GM21576 (cell line): ENCODE measurements around the gene GNG7.
A peak's percentile ranks its signal among the peaks of the same experiment; 100 is the strongest.
"Not testable (repeated sequence)": the region's sequence is repeated elsewhere in the genome, so short reads cannot be mapped to it uniquely, and the experiment has no call there.

Experiments
- ATAC-seq: cut with Tn5 transposase; IDR thresholded peaks from one replicate; pipeline ENCODE4 v1.9.1; 2021; ENCODE audit warnings: mild to moderate bottlenecking, moderate library complexity; ENCODE audit not compliant: unreplicated experiment

Gene GNG7

DNA sequence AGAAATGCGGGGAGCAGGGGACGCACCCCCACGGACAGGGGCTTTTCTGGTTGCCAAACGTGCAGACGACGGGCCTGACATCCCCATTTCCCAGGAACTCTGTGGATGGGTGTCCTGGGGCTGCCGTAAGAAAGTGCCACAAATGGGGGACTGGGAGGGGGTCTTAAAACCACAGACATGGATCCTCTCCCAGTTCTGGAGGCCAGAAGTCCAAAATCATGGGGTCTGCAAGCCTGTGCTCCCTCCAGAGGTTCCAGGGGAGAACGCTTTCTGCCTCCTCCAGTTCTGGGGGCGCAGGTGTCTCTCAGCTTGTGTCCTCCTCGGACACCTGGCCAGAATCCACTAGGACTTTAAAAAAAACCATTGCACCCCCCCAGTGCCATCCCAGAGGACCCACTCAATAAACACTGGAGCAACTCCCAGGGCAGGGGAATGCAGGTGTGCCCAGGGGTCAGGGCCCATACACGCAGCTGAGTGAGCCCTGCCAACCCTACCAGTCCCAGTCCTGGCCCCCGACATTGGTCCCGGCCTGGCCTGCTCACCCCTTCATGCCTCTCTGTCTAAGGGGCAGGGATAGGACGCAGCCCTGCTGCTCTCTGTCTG lies 122.7 kb downstream of the GNG7 start:
- ATAC-seq: no peak

DNA sequence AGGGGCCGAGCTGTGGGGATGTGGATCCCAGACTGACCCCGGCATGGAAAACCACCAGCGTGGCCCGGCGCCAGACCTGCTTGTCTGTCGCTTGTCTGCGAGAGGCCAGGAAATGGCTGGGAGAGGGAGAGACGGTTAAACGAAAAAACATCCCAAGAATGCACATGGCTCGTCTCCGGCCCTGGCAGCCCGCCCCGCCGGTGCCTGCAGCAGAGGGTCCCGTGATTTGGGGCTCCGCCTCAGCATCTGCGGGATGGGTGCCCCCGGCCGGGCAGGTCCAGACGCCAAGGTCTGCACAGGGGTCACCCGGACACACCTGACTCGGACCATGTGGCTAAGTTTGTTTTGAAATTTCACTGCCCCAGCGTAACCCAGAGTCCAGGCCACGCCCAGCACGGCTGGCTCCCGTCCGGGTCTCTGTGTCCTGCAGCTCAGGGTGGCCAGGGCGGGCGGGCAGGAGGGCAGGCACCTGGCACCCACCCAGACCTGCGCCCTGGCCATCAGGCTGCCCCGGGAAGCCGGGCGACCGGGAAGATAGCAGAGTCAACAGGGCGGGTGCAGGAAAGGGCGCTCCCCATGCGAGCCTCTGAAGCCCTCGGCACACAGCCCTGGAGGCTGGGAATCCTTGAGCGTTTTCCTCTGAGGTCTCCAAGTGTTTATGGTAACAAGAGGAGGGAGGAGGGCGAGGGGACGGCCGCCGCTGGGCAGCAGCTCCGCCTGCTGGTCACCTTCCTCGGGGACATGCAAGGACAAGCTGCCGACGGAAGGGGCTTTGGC lies 123.4 kb downstream of the GNG7 start:
- ATAC-seq: no peak

DNA sequence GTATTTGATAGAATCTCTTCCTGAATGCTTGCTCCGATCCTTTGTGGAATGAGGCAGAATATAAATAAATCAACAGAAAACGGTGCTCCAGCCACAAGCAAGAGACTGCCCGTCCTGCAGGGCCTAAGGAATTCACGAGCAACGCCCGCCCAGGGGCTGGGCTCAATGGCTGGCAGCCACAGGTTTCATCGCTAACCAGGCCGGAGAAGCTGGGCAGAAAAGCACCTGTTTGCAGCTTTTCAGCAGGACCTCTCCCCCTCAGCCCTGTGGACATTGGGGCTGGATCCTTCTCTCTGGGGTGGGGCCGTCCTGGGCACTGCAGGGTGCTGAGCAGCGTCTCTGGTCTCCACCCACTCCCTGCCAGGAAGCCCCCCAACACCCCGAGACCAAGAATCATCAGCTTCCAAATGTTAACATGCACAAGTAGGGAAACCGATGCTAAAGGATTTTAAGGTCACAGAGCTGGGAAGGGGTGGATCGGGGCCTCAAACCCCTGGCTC lies 124.1 kb downstream of the GNG7 start:
- ATAC-seq: no peak

DNA sequence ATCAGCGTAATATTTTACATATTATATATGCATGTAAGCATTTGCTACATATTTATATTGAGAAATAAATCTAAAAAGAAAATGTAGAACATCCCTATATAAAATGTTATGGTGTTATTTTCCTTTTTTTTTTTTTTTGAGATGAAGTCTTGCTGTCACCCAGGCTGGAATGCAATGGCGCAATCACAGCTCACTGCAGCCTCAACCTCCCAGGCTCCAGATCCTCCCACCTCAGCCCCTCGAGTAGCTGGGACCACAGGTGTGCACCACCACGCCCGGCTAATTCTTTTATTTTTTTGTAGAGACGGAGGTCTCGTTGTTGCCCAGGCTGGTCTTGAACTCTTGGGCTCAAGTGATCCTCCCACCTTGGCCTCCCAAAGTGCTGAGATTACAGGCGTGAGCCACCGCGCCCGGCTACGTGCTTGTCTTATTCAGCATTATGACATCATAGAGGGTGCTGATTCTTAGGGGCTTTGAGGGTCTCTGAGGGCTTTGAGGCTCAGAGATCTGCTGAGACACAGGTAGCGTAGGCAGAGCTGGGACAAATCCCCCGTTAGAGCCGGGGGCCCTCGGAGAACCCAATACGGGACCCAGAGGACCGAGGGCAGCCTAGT lies 124.7 kb downstream of the GNG7 start:
- ATAC-seq: no peak

DNA sequence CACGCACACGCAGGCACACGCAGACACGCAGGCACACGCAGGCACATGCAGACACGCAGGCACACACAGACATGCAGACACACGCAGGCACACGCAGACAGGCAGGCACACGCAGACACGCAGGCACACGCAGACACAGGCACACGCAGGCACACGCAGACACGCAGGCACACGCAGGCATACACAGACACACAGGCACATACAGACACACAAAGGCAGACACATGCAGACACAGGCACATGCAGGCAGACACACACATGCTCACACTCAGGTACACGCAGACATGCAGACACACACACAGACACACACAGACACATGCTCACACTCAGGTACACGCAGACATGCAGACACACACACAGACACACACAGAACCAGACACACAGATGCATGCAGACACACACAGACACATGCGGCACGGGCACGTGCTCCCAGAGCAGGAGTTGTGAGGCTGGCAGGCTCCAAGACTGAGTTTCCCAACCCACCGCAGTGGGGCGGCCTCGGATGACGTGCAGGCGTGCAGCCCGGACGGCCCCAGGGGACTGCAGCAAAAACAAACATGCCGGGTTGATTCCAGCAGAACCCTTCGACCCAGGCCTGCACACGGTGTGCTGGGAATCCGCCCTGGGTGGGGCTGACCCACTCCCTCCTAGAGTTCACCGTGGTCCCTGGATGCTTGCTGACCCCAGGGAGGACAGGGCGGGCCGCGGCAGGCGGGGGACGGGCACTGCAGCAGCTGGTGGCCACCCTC lies 126.6 kb downstream of the GNG7 start:
- ATAC-seq: no peak

DNA sequence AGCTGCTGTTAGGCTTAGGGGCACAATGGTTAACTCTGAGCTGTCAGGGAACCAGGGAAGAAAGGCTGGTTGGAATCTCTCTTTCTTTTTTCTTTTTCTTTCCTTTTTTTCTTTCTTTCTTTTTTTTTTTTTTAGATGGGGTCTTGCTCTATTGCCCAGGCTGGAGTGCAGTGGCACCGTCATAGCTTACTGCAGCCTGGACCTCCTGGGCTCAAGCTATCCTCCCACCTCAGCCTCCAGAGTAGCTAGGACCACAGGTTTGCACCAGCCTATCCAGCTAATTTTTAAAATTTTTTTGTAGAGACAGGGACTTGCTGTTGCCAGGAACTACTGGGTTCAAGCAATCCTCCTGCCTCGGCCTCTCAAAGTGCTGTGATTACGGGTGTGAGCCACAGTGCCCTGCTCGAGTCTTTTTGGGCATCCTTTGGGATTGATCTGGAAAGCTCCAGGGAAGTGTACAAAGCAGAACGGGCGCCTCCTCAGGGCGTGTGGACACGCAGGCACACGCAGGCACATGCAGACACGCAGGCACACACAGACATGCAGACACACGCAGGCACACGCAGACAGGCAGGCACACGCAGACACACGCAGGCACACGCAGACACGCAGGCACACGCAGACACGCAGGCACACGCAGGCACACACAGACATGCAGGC lies 127.4 kb downstream of the GNG7 start:
- no peak for ATAC-seq

DNA sequence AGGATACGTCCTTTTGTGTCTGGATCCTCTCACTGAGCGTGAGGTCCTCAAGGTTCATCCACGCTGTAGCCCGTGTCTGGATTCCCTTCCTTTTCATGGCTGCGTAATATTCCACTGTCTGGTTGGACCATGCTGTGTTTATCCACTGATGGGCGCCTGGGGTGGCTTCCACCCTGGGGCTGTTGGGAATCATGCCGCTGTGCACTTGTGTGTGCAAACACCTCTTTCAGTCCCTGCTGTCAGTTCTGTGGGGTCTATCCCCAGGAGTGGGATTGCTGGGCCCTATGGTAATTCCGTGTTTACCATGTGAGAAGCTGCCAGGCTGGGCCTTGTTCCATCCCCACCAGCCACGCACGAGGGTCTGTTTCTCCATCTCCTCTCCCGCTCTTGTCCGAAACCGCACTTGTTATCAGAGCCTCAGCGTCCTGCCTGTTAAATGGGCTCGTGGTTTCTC lies 128.0 kb downstream of the GNG7 start:
- ATAC-seq: no peak

DNA sequence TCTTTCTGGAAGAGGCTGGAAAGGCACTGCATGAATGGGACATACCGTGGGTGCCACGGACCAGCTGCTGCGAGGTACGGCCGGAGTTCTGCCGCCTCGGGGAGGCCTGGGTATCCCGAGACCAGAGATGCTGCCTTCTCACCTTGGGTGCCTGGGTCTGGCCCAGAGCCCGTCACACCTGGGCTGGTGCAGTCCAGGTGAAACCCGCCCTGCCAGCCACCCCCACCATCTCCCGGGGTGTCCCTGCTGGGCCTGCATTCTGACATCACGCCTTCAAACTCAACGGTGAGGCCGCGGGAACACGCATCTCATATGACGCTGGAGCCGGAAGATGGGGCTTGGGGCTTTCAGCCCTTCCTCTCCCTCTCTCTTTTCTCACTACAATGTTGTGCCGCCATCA lies 128.6 kb downstream of the GNG7 start:
- ATAC-seq: no peak

DNA sequence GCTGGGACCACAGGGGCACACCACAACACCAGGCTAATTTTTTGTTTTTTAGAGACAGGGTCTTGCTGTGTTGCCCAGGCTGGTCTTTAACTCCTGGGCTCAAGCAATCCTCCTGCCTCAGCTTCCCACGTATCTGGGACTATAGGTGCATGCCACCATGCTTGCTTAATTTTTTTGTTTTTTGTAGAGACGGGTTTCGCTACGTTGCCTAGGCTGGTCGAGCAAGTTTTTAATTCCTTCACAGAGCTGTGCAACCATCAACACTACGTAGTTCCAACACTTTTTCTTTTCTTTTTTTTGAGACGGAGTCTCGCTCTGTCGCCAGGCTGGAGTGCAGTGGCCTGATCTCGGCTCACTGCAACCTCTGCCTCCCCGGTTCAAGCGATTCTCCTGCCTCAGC lies 130.3 kb downstream of the GNG7 start:
- not testable (repeated sequence) for ATAC-seq

DNA sequence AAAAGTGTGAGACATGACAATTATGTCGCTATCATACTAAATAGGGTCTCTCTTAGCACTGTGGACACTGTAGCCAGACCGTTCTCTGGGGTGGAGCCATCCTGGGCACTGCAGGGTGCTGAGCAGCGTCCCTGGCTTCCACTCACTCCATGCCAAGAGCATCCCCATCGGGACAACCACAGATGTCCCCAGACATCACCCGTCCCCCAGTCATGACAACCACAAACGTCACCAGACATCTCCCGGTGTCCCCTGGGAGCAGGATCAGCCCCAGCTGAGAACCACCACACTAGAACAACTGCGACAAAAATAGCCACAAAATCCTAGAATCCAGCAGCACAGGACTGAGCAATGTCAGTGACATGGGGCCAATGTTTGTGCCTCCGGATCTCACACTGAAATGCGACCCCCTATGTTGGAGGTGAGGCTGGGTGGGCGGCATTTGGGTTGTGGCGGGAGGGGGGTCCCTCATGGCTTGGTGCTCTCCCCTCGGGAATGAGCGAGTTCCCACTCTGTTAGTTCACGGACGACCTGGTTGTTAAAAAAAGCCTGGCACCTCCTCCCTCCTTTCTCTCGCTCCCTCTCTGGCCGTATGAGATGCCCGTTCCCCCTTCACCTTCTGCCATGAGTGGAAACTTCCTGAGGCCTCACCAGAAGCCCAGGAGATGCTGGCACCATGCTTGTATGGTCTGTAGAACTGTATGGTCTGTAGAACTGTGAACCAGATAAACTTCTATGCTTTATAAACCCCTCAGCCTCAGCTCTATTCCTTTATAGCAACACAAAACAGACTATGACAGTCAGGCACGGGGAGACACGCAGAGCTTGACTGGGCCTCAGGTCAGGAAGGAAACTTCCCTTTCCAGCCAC lies 132.7 kb downstream of the GNG7 start:
- no peak for ATAC-seq

DNA sequence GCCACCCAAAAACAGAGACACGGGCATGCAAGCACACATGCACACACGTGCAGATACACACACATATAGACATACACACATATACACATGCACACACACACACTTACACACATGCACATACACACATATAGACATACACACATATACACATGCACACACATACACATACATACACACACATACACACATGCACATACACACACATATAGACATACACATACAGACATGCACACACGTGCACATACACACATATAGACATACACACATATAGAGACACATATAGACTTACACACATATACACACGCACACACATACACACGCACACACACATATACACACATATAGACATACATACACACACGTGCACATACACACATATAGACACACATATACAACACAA lies 134.5 kb downstream of the GNG7 start:
- ATAC-seq: no peak

DNA sequence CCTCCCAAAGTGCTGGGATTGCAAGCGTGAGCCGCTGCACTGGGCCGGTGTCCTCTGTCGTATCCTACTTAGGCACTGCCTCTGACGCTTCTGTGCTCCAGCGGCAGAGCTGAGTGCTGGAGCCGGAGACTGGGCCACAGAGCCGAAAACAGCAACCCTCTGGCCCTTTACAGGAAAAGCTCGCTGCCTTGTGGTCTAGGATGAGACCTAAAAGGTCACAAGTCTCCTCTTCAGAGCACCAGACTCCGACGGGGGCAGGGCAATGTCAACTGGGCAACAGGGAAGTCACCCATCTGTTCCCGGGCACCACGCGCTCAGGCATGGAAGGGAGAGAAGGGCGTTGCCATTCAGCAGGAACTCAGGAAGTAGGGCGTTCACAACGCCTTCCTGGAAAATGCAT lies 134.9 kb downstream of the GNG7 start:
- ATAC-seq: no peak

DNA sequence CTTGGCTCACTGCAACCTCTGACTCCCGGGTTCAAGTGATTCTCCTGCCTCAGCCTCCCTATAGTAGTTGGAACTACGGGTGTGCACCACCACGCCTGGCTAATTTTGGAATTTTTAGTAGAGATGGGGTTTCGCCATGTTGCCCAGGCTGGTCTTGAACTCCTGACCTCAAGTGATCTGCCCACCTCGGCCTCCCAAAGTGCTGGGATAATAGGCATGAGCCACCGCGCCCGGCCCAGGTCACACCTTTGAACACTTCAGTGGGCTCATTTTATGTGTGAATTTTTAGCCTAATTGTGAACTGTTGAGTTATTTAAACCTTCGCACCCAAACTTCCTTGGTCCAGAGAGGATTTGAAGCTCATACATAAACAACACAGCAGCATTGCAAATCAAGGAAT lies 138.9 kb downstream of the GNG7 start:
- ATAC-seq: not testable (repeated sequence)

DNA sequence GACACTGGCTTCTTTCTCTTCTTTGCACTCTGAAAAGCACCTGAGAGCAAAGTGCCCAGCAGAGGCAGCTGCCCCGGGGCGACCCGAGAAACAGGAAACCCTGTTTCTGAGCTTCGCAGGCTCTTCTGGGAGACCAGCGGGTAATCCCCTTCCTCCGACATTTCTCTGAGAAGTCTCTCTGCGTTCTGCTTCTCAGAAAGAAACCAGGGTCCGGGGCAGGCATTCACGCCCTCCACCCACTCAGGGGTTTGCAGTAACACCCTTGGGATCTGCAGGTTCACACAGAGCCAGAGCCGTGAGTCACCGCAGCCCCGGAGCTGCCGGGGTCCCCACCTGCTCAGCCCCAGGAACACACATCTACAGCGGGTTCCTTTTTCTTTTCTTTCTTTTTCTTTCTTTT lies 140.6 kb downstream of the GNG7 start:
- peak; percentile 55 for ATAC-seq

DNA sequence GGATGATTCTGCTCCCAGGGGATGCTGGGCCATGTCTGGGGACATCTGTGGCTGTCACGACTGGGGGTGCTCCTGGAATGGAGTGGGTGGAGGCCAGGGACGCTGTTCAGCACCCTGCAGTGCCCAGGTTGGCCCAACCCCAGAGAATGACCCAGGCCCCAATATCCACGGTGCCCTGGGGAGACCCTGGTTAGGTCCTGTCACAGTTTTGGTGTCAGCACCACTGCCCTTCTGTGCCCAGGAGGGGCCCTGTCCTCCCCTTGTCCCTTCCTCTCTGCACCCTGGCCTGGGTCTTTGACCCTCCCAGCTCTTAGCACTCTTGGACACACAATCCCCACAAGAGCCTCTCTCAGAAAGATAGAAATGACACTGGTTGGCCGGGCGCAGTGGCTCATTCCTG lies 141.3 kb downstream of the GNG7 start:
- no peak for ATAC-seq

DNA sequence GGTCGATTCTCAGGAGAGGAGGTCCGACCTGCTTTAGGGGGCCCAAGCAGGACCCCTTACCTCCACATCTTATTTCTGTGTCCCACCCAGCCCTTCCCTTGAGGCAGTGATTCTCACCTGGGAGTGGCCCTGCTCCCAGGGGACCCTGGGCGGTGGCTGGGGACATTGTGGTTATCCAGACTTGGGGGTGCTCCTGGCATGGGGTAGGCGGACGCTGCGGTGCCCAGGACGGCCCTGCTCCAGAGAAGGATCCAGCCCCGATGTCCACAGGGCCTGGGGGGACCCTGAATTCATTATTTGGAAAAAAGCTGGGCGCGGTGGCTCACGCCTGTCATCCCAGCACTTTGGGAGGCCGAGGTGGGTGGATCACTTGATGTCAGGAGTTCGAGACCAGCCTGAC lies 142.1 kb downstream of the GNG7 start:
- ATAC-seq: no peak

DNA sequence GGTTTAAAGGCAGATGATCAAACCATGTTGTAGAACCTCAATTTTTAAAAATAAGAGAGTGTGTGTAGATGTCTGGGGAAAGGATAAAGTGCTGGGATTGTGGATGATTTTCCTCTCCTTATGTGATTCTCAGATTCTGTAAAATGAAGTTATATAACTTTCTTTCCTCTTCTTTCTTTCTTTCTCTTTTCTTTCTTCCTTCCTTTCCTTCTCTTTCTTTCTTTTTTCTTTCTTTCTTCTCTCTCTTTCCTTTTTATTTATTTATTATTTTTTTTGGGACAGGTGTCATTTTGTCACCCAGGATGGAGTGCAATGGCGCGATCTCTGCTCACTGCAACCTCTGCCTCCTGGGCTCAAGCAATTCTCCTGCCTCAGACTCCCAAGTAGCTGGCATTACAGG lies 144.0 kb downstream of the GNG7 start:
- no peak for ATAC-seq

DNA sequence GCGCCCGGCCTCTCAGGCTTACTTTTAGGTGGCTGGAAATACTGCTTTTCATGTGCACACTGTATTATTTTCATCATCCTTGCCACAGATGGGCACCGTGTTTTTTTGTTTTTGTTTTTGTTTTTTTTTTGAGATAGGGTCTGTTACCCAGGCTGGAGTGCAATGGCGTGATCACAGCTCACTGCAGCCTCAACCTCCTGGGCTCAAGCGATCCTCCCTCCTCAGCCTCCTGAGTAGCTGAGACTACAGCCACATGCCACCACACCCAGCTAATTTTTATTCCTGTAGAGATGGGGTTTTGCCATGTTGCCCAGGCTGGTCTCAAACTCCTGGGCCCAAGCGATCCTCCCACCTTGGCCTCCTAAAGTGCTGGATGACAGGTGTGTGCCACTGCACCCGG lies 144.4 kb downstream of the GNG7 start:
- ATAC-seq: not testable (repeated sequence)

DNA sequence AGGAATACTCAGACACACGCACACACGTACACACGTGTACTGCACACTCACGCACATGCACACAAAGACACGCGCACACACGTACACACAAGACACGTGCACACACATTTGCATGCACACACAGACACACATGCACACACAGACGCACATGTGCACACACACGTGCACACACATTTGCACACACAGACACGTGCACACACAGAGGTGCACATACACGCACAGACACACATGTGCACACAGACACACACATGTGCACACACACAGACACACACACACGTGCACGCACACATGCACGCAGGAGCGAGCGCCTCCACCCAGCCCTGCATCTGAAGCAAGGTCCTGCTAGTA lies 145.4 kb downstream of the GNG7 start:
- ATAC-seq: no peak
